ENCODE measurements around the gene USP4. TPM values are rescaled to one million over a fixed set of nuclear protein-coding genes. Genes with fewer than 3 reads are reported as not detected.
A peak's percentile ranks its signal among the peaks of the same experiment; 100 is the strongest.
"Not testable (repeated sequence)": the region's sequence is repeated elsewhere in the genome, so short reads cannot be mapped to it uniquely, and the experiment has no call there.

Gene USP4
- total RNA-seq, 1 donor from 2014 or later = 78.6 TPM

- intact Hi-C loops (cut with micrococcal nuclease) = loop anchor here (2.0 to 5.0 kb wide), 3 partner anchors 51 to 89 kb away; partner anchors contain the start of genes C3orf62 and RHOA
- no peaks in the 10 kb centered on the region for H3K9me3 Mint-ChIP-seq
- H3K4me3 Mint-ChIP-seq (ENCODE audit: low read depth) = no peak overlapping the region
- peak overlapping the region; percentile 86 for H3K27ac Mint-ChIP-seq
- H3K36me3 Mint-ChIP-seq (ENCODE audit: low read depth) = peaks cover 79% of the 10 kb centered on the region
- peaks cover 19% of the 10 kb centered on the region for H3K4me1 Mint-ChIP-seq (ENCODE audit: low read depth)
- no peak for DNase-seq (ENCODE audit: low spot score)
- H3K27me3 Mint-ChIP-seq (ENCODE audit: low read depth) = no peaks in the 10 kb centered on the region
These were observed 19.8 kb upstream of the USP4 start for GRCh38 chr3:49359623-49360022.

- Mint-ChIP-seq H3K27me3 (ENCODE audit: low read depth) (no peaks in the 10 kb centered on the region), H3K4me3 (ENCODE audit: low read depth) (peak overlapping the region; percentile 97), H3K36me3 (ENCODE audit: low read depth) (peaks cover 77% of the 10 kb centered on the region), H3K27ac (peak overlapping the region; percentile 86), H3K4me1 (ENCODE audit: low read depth) (peaks cover 19% of the 10 kb centered on the region), H3K9me3 (no peaks in the 10 kb centered on the region)
- DNase-seq (ENCODE audit: low spot score) = no peak
- intact Hi-C loops (cut with micrococcal nuclease) = loop anchor here (1.0 to 5.0 kb wide), 4 partner anchors 19 to 90 kb away; partner anchors contain the start of genes C3orf62, RHOA and USP4
These were observed 19.0 kb upstream of the USP4 start for GRCh38 chr3:49358884-49359225.

GRCh38 chr3:49358217-49358883 lies 18.5 kb upstream of the USP4 start, which contains the start of gene GPX1:
Gene GPX1 (minus strand): TSS chr3:49358353. CDS start chr3:49358278, 75 bp downstream.
- DNase-seq (ENCODE audit: low spot score) = peak; percentile 82
- H3K9me3 Mint-ChIP-seq = no peaks in the 10 kb centered on the region
- peaks cover 72% of the 10 kb centered on the region for H3K36me3 Mint-ChIP-seq (ENCODE audit: low read depth)
- H3K27me3 Mint-ChIP-seq (ENCODE audit: low read depth) = no peaks in the 10 kb centered on the region
- intact Hi-C loops (cut with micrococcal nuclease) = loop anchor here (1.0 to 5.0 kb wide), 4 partner anchors 18 to 90 kb away; partner anchors contain the start of genes C3orf62, RHOA and USP4
- peaks cover 17% of the 10 kb centered on the region for H3K4me1 Mint-ChIP-seq (ENCODE audit: low read depth)
- peak within 1 kb of the TSS; percentile 88 for H3K27ac Mint-ChIP-seq
- H3K4me3 Mint-ChIP-seq (ENCODE audit: low read depth) = peak within 1 kb of the TSS; percentile 97

GRCh38 chr3:49357443-49358216 lies 17.8 kb upstream of the USP4 start:
- peak; percentile 40 for DNase-seq (ENCODE audit: low spot score)
- not testable (repeated sequence) for H3K9me3 Mint-ChIP-seq; H3K27me3 Mint-ChIP-seq (ENCODE audit: low read depth)
- intact Hi-C loops (cut with micrococcal nuclease) = loop anchor here (1.0 to 5.0 kb wide), 4 partner anchors 17 to 91 kb away; partner anchors contain the start of genes C3orf62, RHOA and USP4
- peak overlapping the region; percentile 97 for H3K4me3 Mint-ChIP-seq (ENCODE audit: low read depth)
- H3K4me1 Mint-ChIP-seq (ENCODE audit: low read depth) = peaks cover 20% of the 10 kb centered on the region
- H3K27ac Mint-ChIP-seq = peak overlapping the region; percentile 88
- H3K36me3 Mint-ChIP-seq (ENCODE audit: low read depth) = peaks cover 72% of the 10 kb centered on the region

- DNase-seq (ENCODE audit: low spot score) = not testable (repeated sequence)
- Mint-ChIP-seq H3K27ac (peak overlapping the region; percentile 88), H3K4me3 (ENCODE audit: low read depth) (peak overlapping the region; percentile 97)
These were observed 17.2 kb upstream of the USP4 start for GRCh38 chr3:49357095-49357442.

GRCh38 chr3:49352890-49353421 lies 13.1 kb upstream of the USP4 start:
- DNase-seq (ENCODE audit: low spot score) = no peak
- Mint-ChIP-seq H3K4me1 (ENCODE audit: low read depth) (peaks cover 15% of the 10 kb centered on the region), H3K36me3 (ENCODE audit: low read depth) (peaks cover 31% of the 10 kb centered on the region), H3K4me3 (ENCODE audit: low read depth) (no peak overlapping the region), H3K27ac (peak overlapping the region; percentile 5), H3K9me3 (no peaks in the 10 kb centered on the region), H3K27me3 (ENCODE audit: low read depth) (no peaks in the 10 kb centered on the region)
- intact Hi-C loops (cut with micrococcal nuclease) = no loop called here

More at GRCh38 chr3:49357095-49357442, 17.2 kb upstream of the USP4 start:
- intact Hi-C loops (cut with micrococcal nuclease) = loop anchor here (5.0 kb wide), 1 partner anchor 80 kb away; the partner anchor contains the start of gene C3orf62
- Mint-ChIP-seq H3K4me1 (ENCODE audit: low read depth) (peaks cover 20% of the 10 kb centered on the region), H3K36me3 (ENCODE audit: low read depth) (peaks cover 67% of the 10 kb centered on the region)
- not testable (repeated sequence) for H3K9me3 Mint-ChIP-seq; H3K27me3 Mint-ChIP-seq (ENCODE audit: low read depth)

GRCh38 chr3:49352281-49352680 lies 12.4 kb upstream of the USP4 start:
- Mint-ChIP-seq H3K27ac (no peak overlapping the region), H3K27me3 (ENCODE audit: low read depth) (no peaks in the 10 kb centered on the region), H3K9me3 (no peaks in the 10 kb centered on the region), H3K4me3 (ENCODE audit: low read depth) (no peak overlapping the region), H3K4me1 (ENCODE audit: low read depth) (peaks cover 12% of the 10 kb centered on the region), H3K36me3 (ENCODE audit: low read depth) (peaks cover 26% of the 10 kb centered on the region)
- no peak for DNase-seq (ENCODE audit: low spot score)
- intact Hi-C loops (cut with micrococcal nuclease) = no loop called here

- DNase-seq (ENCODE audit: low spot score) = no peak
- Mint-ChIP-seq H3K4me1 (ENCODE audit: low read depth) (peaks cover 11% of the 10 kb centered on the region), H3K4me3 (ENCODE audit: low read depth) (no peak overlapping the region), H3K27me3 (ENCODE audit: low read depth) (no peaks in the 10 kb centered on the region), H3K9me3 (no peaks in the 10 kb centered on the region), H3K27ac (peak overlapping the region; percentile 15), H3K36me3 (ENCODE audit: low read depth) (peaks cover 22% of the 10 kb centered on the region)
- intact Hi-C loops (cut with micrococcal nuclease) = no loop called here
These were observed 11.7 kb upstream of the USP4 start for GRCh38 chr3:49351521-49352011.

- DNase-seq (ENCODE audit: low spot score) = no peak
- Mint-ChIP-seq H3K9me3 (no peaks in the 10 kb centered on the region), H3K27me3 (ENCODE audit: low read depth) (no peaks in the 10 kb centered on the region), H3K27ac (no peak overlapping the region), H3K36me3 (ENCODE audit: low read depth) (peaks cover 9% of the 10 kb centered on the region), H3K4me1 (ENCODE audit: low read depth) (peaks cover 12% of the 10 kb centered on the region), H3K4me3 (ENCODE audit: low read depth) (no peak overlapping the region)
- intact Hi-C loops (cut with micrococcal nuclease) = no loop called here
These were observed 9.7 kb upstream of the USP4 start for GRCh38 chr3:49349348-49350114.

- H3K27me3 Mint-ChIP-seq (ENCODE audit: low read depth); H3K9me3 Mint-ChIP-seq; H3K4me3 Mint-ChIP-seq (ENCODE audit: low read depth); H3K27ac Mint-ChIP-seq; H3K36me3 Mint-ChIP-seq (ENCODE audit: low read depth); intact Hi-C loops (cut with micrococcal nuclease); DNase-seq (ENCODE audit: low spot score): not testable (repeated sequence)
- H3K4me1 Mint-ChIP-seq (ENCODE audit: low read depth) = peaks cover 12% of the 10 kb centered on the region
These were observed 8.5 kb upstream of the USP4 start for GRCh38 chr3:49348361-49348760.

- no peak for DNase-seq (ENCODE audit: low spot score)
- Mint-ChIP-seq H3K27ac (no peak overlapping the region), H3K27me3 (ENCODE audit: low read depth) (no peaks in the 10 kb centered on the region), H3K4me1 (ENCODE audit: low read depth) (peaks cover 16% of the 10 kb centered on the region), H3K4me3 (ENCODE audit: low read depth) (no peak overlapping the region), H3K36me3 (ENCODE audit: low read depth) (no peaks in the 10 kb centered on the region), H3K9me3 (no peaks in the 10 kb centered on the region)
- intact Hi-C loops (cut with micrococcal nuclease) = no loop called here
These were observed 7.0 kb upstream of the USP4 start for GRCh38 chr3:49346797-49347251.

- Mint-ChIP-seq H3K27ac (no peak overlapping the region), H3K27me3 (ENCODE audit: low read depth) (no peaks in the 10 kb centered on the region), H3K36me3 (ENCODE audit: low read depth) (peaks cover 5% of the 10 kb centered on the region), H3K9me3 (no peaks in the 10 kb centered on the region), H3K4me3 (ENCODE audit: low read depth) (no peak overlapping the region), H3K4me1 (ENCODE audit: low read depth) (peaks cover 34% of the 10 kb centered on the region)
- intact Hi-C loops (cut with micrococcal nuclease) = loop anchor here (5.0 kb wide), 2 partner anchors 84 to 176 kb away; partner anchors contain the start of genes CCDC71 and NICN1
- DNase-seq (ENCODE audit: low spot score) = no peak
These were observed 3.3 kb upstream of the USP4 start for GRCh38 chr3:49343163-49343562.

Measured in activated T-helper 2 cell treated with anti-CD3 and anti-CD28 coated beads, Interferon-gamma antibody, Interleukin-2, Interleukin-4, amounts not matched to agents 10 μg/mL and 5 μg/mL and 100 μg/mL, durations not matched to agents 14 hours and 24 hours and 36 hours (primary cell).